Glutamatergic neuron (in vitro differentiated cells): ENCODE data around the gene OR10A3. TPM values are rescaled to one million over a fixed set of nuclear protein-coding genes. Genes with fewer than 3 reads are reported as not detected.

ENCODE experiments used
- DNase-seq: peaks from one replicate; pipeline ENCODE4 v3.0.0; 2022
- H3K27ac Mint-ChIP-seq: one replicate; pipeline ENCODE4 v1.8.0; 2020; ENCODE audit warnings: mild to moderate bottlenecking, mixed read lengths, inconsistent platforms; ENCODE audit not compliant: unreplicated experiment
- H3K27me3 Mint-ChIP-seq: one replicate; pipeline ENCODE4 v1.8.0; 2020; ENCODE audit warnings: mild to moderate bottlenecking, moderate library complexity, mixed read lengths, inconsistent platforms; ENCODE audit not compliant: unreplicated experiment
- H3K36me3 Mint-ChIP-seq: one replicate; pipeline ENCODE4 v1.8.0; 2020; ENCODE audit warnings: mild to moderate bottlenecking, mixed read lengths, inconsistent platforms; ENCODE audit not compliant: unreplicated experiment
- H3K4me1 Mint-ChIP-seq: one replicate; pipeline ENCODE4 v1.8.0; 2020; ENCODE audit warnings: mild to moderate bottlenecking, low read depth, mixed read lengths, inconsistent platforms; ENCODE audit not compliant: unreplicated experiment
- H3K4me3 Mint-ChIP-seq: one replicate; pipeline ENCODE4 v1.8.0; 2020; ENCODE audit warnings: mild to moderate bottlenecking, mixed read lengths, inconsistent platforms; ENCODE audit not compliant: unreplicated experiment
- H3K9me3 Mint-ChIP-seq: one replicate; pipeline ENCODE4 v1.8.0; 2020; ENCODE audit warnings: mild to moderate bottlenecking, moderate library complexity, mixed read lengths, inconsistent platforms; ENCODE audit not compliant: unreplicated experiment
- total RNA-seq: library from RNA; stranded (reverse); fragmentation: NEBNext Ultra II Directional; extraction: Animal tissue kit (Norgen Biotek cat#: 25700); gene quantifications from one replicate; pipeline ENCODE4 v1.2.1, GENCODE V29; 2021; ENCODE audit not compliant: unreplicated experiment
- TF ChIP-seq, protein P1 (sequence below): fragments of 200-600 bp; sonication (generic); IDR thresholded peaks from one replicate; pipeline ENCODE4 v1.5.0; 2021; ENCODE audit not compliant: partially characterized antibody, unreplicated experiment

OR10A3 gene
- total RNA-seq, 1 donor from 2014 or later: not detected

DNA sequence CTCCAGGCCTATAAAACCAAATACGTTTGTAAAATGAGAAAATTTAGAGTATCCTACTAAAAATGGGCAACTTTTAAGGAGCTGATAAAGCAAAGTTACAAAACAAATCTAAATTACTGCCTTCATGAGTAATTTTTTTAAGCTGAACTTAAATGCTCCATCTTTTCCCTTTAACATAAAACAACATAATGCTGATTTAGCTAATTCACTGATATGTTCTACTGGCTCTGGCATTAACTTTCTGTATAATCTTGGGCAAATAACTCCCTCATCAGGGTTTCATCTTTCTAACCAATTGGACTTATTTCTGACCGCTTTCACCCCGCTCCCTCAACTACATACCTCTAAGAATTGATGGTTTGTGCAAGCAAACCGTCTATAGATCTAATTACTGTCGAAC lies 362 bp downstream of the OR10A3 start:
- no peaks in the 10 kb centered on the region for H3K27me3 Mint-ChIP-seq
- peaks cover 2% of the 10 kb centered on the region for H3K9me3 Mint-ChIP-seq
- TF ChIP-seq, protein P1, sequence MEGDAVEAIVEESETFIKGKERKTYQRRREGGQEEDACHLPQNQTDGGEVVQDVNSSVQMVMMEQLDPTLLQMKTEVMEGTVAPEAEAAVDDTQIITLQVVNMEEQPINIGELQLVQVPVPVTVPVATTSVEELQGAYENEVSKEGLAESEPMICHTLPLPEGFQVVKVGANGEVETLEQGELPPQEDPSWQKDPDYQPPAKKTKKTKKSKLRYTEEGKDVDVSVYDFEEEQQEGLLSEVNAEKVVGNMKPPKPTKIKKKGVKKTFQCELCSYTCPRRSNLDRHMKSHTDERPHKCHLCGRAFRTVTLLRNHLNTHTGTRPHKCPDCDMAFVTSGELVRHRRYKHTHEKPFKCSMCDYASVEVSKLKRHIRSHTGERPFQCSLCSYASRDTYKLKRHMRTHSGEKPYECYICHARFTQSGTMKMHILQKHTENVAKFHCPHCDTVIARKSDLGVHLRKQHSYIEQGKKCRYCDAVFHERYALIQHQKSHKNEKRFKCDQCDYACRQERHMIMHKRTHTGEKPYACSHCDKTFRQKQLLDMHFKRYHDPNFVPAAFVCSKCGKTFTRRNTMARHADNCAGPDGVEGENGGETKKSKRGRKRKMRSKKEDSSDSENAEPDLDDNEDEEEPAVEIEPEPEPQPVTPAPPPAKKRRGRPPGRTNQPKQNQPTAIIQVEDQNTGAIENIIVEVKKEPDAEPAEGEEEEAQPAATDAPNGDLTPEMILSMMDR: no peak
- no peak overlapping the region for H3K27ac Mint-ChIP-seq
- H3K36me3 Mint-ChIP-seq: peaks cover 9% of the 10 kb centered on the region
- no peaks in the 10 kb centered on the region for H3K4me1 Mint-ChIP-seq
- H3K4me3 Mint-ChIP-seq: no peak overlapping the region
- DNase-seq: no peak

DNA sequence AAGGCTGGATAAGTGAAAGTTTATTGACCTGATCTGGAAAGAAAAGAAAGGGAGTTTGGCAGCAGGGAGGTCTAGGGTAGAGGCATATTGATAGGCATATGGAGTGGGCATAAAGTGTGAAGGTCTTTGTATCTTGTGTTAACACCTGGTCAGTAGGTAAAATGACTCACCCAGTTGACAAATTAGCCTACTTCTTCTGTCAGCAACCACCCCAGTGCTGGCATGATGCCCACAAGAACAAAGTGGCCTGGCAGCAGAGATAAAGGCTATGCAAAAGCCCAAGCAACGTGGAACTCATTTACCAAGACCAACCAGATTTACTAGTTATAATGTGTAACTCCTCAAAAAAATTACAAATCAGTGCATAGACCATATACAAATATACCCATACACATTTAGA lies 4.9 kb downstream of the OR10A3 start:
- TF ChIP-seq, protein P1: no peak
- no peak overlapping the region for H3K27ac Mint-ChIP-seq
- H3K36me3 Mint-ChIP-seq: no peaks in the 10 kb centered on the region
- no peak for DNase-seq
- no peaks in the 10 kb centered on the region for H3K27me3 Mint-ChIP-seq
- H3K9me3 Mint-ChIP-seq: peaks cover 2% of the 10 kb centered on the region
- H3K4me3 Mint-ChIP-seq: no peak overlapping the region
- H3K4me1 Mint-ChIP-seq: no peaks in the 10 kb centered on the region

DNA sequence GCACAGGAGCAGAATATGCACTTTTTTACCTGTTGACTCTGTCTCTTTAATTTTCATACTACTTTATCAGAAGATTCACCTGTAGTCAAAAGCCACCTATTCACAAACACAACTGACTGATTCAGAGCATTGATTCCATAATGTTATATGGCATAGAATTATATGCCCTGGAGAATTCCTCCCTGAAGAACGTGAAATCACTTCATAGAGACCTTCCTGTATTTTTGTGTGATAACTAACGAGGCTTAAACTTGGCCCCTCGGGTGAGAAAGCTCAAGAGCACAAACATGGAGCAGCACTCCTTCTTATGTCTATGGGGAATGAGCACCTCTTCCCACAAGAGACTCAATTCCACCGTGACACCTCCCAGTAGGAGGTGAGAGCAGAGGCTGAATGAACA lies 10.3 kb downstream of the OR10A3 start, which contains the start of gene OR10A6:
OR10A6 (minus strand) TSS at position 101 of the 400 bp plus-strand sequence. CDS start 2,606 bp downstream, outside the sequence.
- no peak for DNase-seq
- Mint-ChIP-seq H3K4me3 (no peak within 1 kb of the TSS), H3K36me3 (no peaks in the 10 kb centered on the region), H3K27me3 (no peaks in the 10 kb centered on the region), H3K27ac (no peak within 1 kb of the TSS), H3K9me3 (no peaks in the 10 kb centered on the region), H3K4me1 (no peaks in the 10 kb centered on the region)
- TF ChIP-seq, protein P1: no peak

DNA sequence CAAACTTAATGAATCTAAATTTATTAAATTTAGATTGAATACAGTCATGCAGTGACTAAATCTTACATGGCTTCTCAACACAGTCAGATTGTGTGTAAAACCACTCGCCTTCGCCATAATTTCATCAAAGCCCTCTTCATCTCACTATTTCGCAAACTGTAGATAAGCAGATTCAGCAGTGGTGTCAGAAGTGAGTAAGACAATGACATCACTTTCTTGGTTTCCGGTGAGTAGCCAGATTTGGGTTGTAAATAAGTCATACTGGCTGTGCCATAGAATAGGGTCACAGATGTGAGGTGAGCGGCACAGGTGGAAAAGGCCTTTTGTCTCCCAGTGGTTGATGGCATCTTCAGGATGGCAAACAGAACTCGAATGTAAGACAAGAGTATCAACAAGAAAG lies 13.9 kb downstream of the OR10A3 start:
- no peak for DNase-seq
- H3K4me3 Mint-ChIP-seq: no peak overlapping the region
- no peaks in the 10 kb centered on the region for H3K36me3 Mint-ChIP-seq
- H3K9me3 Mint-ChIP-seq: no peaks in the 10 kb centered on the region
- H3K27ac Mint-ChIP-seq: no peak overlapping the region
- TF ChIP-seq, protein P1: no peak
- peaks cover 1% of the 10 kb centered on the region for H3K27me3 Mint-ChIP-seq
- no peaks in the 10 kb centered on the region for H3K4me1 Mint-ChIP-seq

DNA sequence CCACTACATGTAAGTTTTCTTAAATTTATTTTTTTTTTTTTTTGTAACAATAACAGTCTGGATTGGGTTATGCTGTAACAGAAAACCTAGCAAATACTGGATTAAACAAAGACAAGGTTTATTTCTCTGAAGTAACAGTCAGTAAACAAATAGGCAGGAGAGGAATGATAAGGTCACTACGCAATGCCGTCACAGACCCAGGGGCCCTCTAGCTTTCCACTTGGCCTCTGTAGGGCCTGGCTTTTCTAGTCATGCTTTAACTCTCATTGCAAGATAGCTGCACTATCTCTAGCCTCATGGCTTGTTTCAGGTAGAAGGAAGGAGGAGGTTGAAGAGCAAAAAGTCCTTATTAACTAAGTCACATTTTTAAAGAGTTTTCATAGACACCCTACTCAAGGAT lies 17.0 kb downstream of the OR10A3 start:
- Mint-ChIP-seq H3K27ac (no peak overlapping the region), H3K4me3 (no peak overlapping the region), H3K27me3 (peaks cover 1% of the 10 kb centered on the region), H3K36me3 (no peaks in the 10 kb centered on the region), H3K9me3 (no peaks in the 10 kb centered on the region), H3K4me1 (no peaks in the 10 kb centered on the region)
- TF ChIP-seq, protein P1: no peak
- no peak for DNase-seq
